Uterus (tissue), 2 donors: Measurements from ENCODE around the gene ARRB2.

Experiments used
- POLR2A ChIP-seq, 2 donors: fragments of 450-650 bp; IDR thresholded peaks; one replicate each; pipeline ENCODE4 v1.6.1; 2016; ENCODE audit warnings: antibody characterized with exemption in 2 of 2, mild to moderate bottlenecking in 1 of 2, moderate library complexity in 1 of 2
- TF ChIP-seq, protein P1 (sequence below), 4 experiments: fragments of 200-600 bp in 2 of 4; fragments of 450-650 bp in 2 of 4; sonication (generic) in 2 of 4; IDR thresholded peaks; one replicate each; pipeline ENCODE4 v1.5.1; 2016 to 2019; ENCODE audit warnings: antibody characterized with exemption in 4 of 4, mild to moderate bottlenecking in 2 of 4, moderate library complexity in 1 of 4

DNA sequence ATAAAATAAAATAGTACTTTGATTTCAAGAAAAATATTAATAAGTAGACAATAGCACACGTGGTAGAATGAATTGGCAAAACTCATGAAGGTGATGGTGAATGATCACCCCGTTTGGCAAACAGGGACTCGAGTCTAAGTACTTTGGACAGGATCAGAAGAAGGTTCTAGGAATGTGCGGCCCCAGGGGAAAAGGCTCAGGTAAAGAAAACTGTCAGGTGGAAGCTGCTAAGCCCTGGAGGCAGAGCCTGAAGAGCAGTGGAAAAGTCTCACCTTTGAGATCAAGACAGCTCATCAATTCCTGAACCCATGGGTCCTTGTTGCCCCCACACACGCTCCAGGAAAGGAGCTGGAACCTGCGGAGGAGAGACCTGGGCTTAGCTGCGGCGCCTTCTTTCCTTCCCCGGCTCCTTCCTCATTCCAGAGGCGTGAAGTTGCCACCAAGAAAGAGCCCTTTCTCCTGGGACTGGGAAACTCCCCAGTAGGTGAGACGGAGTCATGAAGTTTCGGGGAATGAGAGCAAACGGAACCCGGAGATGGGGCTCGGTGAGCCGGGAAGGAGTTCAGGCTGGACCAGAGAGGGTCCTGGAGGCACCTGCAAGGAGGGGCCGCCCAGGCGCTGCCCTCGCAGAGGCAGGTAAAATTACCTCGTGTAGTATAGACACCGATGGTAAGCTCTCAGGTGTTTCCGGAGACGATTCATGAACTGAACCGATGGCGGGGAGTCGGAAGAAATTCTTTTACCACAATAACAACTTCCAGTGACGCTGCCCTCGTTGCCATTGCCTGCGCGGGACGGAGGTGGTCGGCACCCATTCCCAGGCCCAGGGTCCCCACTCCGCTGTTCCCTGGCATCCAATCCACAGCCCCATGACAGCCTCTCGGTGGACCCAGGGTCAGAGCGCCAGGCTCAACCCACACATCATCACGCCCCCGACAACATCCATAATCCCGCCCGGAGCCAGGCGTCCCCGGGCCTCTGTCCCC lies 28.0 kb downstream of the ARRB2 start:
- TF ChIP-seq, protein P1, sequence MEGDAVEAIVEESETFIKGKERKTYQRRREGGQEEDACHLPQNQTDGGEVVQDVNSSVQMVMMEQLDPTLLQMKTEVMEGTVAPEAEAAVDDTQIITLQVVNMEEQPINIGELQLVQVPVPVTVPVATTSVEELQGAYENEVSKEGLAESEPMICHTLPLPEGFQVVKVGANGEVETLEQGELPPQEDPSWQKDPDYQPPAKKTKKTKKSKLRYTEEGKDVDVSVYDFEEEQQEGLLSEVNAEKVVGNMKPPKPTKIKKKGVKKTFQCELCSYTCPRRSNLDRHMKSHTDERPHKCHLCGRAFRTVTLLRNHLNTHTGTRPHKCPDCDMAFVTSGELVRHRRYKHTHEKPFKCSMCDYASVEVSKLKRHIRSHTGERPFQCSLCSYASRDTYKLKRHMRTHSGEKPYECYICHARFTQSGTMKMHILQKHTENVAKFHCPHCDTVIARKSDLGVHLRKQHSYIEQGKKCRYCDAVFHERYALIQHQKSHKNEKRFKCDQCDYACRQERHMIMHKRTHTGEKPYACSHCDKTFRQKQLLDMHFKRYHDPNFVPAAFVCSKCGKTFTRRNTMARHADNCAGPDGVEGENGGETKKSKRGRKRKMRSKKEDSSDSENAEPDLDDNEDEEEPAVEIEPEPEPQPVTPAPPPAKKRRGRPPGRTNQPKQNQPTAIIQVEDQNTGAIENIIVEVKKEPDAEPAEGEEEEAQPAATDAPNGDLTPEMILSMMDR (IDR thresholded peaks at IDR 0.05) = no peak
- no peak for TF ChIP-seq POLR2A (IDR thresholded peaks at IDR 0.05)
